GM18498 (cell line): ENCODE measurements around the gene RIN3.

Source experiments
- ATAC-seq: cut with Tn5 transposase; IDR thresholded peaks from one replicate; pipeline ENCODE4 v1.9.1; 2021; ENCODE audit warnings: mild to moderate bottlenecking, moderate library complexity; ENCODE audit not compliant: unreplicated experiment

Gene RIN3

DNA sequence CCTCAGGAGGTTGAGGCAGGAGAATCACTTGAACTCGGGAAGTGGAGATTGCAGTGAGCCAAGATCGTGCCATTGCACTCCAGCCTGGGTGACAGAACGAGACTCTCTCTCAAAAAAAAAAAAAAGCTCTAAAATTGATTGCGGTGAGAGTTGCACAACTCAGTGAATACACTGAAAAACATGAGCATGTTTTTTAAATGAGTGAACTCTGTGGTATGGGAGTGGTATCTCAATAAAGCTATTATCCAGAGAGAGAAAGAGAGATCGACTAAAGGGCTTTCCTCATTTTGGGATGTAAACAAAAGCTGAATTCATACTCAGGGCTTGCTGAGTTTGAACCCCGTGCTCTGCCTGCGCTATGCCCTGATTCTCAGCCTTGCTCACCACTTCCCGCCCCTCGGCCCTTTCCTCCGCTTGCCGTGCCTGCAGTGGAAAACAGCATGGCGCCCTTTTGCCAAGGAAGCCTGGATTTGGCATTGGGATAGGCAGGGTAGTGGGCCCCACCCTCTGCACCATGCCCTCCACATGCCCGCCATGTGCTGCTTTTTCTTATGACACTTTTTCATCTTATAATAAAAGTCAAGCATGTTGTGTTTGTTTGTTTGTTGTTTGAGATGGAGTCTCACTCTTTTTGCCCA lies 132.4 kb downstream of the RIN3 start:
- no peak for ATAC-seq

DNA sequence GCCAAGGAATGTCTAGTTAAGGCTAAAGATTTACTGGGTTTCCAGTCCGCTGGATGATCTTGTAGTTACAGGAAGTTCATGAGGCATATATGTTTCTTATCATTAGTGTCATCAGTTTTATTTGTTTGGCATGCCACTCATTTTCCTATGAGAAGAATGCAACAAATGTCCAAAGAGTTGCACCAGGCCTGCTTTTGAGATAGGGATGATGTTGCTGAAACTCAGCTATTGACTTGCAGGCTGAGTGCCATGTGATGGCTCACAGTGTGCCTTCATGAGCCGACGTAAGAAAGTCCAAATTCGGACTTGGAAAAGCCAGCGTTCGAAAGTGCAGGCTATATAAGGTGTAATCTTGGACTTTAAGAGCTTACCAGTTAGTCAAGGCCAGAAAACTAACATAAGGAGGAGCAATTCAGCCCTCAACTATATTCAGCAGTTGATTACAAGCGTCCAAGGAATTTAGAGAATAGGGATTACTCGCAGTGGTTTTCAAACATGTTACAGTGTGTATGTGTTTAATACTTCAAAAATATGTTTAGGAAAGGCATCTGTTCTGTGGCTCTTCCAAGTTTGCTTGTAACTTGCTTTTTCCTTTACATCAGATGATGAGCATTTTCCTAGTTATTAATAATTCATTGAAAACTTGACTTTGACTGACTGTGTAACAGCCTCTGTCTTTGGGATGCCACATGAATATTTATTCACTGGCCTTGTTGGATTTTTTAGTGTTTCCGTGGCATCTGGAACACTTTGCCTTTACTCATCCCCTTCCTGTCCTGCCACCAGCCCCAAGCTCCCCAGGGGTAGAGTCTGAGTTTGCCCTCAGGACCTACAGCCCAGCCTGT lies 133.6 kb downstream of the RIN3 start:
- no peak for ATAC-seq

DNA sequence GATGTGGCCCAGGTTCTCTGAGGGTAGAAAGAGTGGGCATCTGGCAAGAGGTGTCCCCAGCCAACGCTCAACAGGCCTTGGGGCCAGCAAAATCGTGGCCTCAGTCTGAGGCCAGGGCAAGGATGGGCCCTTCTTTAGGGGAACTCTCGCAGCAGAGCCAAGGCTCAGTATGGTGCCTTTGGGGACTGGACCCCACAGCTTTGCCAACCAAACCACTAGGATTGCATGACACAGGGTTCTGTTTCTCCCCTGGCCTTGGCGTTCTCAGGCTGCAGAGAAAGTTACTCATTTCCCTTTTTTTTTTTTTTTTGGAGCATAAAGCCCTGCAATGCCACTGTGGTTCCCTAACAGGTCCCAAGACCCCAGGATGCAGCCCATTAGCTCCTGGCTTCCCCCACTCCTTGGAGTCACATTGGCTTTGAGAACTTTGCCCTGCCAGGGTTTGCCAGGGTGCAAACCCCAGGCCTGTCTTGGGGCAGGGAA lies 134.3 kb downstream of the RIN3 start:
- ATAC-seq: no peak

DNA sequence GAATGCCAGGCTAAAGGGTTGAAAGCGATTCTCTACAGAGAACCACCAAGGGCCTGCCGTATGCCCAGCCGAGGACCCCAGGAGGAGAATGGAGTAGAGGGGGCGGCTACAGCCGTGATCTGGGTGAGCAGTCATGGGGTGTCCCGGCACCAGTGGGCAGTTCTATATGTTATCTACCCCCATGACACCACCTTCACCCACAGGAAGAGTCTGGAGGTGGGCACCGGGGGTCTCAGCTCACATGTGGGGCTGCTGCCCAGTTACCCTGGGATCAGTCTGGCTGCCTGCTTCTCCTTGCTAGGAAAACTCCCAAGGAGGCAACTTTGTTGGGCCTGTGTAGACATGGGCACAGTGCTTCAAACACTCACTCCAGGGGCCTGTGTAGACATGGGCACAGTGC lies 135.5 kb downstream of the RIN3 start:
- ATAC-seq: no peak

DNA sequence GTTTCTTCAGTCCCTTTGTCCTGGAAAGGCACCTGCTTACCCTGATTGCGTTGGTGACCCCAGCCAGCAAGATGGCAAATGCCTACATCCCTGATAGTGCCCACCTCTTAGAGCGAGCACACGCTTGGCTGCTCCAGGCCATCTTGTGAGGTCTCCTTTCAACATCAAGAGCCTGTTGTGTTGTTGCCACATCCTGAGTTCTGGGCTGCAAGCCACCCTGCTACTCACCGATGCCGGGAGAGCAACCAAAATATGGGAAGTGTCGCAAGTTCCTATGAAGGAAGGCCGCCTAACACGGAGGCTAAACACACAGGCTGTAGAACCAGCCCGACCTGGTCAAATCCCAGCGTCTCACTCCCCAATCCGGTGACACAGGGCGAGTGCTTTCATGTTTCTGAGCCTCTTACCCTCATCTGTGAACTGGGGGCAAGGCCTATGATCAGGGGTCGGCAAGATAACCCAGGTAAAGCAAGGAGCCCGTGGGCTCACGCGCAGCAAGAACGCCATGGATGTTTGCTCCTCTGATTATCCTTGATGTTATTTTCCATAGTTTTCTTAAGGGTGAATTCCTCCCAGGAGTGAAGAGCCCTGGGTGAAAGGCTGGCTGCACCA lies 136.5 kb downstream of the RIN3 start:
- no peak for ATAC-seq

DNA sequence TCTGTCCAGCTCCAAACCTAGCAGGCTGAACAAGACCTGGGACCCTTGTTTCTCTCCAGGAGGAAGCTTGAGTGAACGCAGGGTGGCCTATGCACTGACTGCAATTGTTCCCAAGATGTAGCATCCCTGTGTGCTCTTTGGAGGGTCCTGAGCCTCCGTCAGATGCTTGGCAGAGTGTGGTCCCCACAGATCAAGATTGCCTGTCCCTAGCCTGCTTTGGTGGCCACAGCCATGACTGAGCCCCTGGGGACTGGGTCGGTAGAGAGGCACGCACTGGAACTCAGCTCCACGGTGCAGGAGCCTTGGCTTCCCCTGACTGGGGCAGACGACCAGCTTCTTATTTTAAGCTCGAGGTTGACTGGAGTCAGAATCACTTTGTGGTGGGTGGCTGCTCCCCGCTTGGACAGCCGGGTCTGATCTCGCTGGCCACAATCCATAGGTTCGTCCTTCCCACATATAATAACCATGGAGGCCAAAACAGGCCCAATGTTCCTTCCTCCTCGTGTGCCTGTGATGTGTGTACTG lies 137.1 kb downstream of the RIN3 start:
- ATAC-seq: no peak

DNA sequence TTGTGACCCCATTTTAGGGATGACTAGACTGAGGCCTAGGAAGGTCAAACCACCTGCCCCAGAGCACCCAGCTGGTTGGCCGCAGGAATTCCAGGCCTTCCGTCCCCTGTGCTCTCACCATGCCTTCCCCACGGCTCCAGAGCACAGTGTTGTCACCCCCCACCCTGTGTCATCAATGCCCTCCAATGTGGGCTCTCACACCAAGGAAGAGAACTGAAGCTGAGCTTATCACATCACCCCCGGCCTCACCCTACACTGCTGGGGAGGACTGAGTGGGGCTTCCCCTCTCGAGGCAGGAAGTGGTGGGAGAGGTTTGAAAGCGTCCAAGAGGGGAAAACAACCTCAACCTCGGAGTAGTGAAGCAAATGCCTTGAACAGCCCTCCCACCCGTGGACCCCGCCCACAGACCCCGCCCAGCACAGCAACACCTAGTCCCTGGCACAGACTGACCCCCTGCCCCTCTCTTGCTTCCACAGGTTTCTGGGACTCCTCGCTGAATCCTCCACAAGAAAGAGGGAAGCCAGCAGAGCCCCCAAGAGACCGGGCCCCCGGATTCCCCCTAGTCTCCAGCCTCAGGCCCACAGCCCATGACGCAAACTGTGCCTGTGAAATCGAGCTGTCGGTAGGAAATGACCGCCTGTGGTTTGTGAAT lies 137.7 kb downstream of the RIN3 start:
- ATAC-seq: peak; percentile 65

DNA sequence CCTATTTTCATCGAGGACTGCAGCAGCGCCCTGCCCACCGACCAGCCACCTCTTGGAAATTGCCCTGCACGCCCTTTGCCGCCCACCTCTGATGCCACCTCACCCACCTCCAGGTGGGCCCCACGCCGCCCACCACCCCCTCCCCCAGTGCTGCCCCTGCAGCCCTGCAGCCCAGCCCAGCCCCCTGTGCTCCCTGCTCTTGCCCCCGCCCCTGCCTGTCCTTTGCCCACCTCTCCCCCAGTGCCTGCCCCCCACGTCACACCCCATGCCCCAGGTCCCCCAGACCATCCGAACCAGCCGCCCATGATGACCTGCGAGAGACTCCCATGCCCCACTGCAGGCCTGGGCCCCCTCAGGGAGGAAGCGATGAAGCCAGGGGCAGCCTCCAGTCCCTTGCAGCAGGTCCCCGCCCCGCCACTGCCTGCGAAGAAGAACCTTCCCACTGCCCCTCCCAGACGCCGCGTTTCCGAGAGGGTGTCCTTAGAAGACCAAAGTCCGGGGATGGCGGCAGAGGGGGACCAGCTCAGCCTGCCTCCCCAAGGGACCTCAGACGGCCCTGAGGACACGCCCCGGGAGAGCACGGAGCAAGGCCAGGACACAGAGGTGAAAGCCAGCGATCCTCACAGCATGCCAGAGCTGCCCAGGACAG lies 138.3 kb downstream of the RIN3 start:
- ATAC-seq: no peak

DNA sequence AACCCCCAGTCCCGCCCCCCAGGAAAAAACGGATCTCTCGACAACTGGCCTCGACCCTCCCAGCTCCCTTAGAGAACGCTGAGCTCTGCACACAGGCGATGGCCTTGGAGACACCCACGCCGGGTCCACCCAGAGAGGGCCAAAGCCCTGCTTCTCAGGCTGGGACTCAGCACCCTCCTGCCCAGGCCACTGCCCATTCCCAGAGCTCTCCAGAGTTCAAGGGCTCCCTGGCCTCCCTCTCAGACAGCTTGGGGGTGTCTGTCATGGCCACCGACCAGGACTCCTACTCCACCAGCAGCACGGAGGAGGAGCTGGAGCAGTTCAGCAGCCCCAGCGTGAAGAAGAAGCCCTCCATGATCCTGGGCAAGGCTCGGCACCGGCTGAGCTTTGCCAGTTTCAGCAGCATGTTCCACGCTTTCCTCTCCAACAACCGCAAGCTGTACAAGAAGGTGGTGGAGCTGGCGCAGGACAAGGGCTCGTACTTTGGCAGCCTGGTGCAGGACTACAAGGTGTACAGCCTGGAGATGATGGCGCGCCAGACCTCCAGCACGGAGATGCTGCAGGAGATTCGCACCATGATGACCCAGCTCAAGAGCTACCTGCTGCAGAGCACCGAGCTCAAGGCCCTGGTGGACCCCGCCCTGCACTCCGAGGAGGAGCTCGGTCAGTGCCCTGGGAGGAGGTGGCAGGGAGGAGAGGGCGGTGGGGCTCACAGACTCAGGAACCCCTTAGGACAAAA lies 139.0 kb downstream of the RIN3 start:
- ATAC-seq: no peak

DNA sequence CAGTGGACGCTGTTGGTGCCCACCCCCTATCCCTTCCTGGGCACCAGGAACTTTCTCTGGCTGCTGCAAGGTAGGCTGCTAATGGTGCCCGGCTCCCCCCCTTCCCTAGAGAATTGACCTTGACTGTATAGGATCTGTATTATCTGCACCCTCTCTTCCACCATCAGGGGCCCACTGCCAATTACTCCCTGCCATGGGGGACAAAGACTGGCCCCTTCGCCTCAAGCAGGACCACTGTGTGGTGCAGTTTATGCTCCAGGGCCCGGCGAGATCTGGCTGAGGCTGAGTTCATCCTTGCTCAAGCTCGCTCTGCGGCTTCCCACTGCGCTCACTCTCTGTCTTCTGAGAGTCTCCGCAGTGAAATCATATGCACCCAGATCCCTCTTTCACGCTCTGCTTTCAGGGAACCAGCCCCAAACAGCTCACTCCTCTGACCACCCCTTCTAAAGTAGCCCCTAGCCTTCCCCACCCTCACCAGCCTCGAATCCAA lies 139.6 kb downstream of the RIN3 start:
- ATAC-seq: no peak

DNA sequence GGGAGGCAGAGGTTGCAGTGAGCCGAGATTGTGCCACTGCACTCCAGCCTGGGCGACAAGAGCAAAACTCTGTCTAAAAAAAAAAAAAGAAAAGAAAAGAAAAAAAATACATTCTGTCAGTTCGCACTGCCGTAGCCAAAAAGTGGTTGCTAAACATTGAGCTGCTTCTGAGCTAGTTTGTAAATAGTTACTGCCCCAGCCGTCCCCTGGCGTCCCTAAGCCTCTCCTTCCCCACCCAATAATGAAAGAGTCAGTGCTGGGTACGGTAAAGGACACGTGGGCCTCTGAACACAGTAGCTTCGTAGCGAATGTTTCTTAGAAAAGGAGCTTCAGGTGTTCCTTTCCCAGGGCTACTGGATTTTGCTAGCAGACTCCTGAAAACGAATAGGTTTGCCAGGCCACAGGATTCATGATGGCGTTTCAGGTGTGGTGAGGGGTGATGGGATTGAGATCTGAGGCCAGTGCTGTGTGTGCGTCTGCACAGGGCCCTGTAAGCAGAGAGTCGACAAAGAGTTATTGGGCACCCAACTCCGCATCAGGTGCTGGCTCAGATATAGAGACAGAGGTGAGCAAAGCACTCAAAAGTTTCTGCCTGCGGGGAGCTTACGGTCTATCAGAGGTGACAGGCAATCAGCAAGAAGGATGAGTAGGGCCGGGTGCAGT lies 140.8 kb downstream of the RIN3 start:
- no peak for ATAC-seq

DNA sequence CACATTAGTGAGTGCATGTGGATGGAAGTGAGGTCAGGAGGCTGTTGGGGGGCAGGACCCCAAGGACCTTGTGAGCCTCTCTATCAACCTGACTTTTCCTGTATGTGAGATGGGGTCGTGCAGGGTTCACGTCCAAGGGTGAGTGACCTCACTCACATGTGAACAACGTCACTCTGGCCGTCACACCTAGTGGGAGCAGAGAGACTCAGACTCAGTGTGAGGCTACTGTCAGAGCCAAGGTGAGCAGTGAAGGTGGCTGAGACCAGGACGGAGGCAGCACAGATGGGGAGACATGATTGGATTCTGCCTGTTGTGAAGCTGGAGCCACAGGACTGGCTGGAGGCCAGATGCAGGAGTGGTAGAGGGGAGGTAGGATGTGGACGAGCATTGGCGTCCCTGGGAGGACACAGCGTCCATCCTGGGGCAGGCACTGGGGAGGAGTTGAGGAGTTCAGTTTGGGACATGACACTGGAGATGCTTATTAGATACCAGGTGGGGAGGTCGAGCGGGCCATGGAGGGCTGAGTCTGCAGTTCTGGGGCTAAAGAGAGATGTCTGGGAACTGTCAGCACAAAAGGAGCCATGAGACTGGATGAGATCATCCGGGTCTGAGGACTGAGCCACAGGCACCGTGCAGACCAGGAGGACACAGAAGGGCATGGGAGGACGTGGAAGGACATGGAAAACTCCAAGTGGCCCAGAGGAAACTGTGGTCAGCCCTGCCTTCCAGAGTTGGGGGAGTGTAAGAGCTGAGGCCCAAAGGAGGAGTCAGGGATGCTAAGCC lies 142.0 kb downstream of the RIN3 start:
- no peak for ATAC-seq

DNA sequence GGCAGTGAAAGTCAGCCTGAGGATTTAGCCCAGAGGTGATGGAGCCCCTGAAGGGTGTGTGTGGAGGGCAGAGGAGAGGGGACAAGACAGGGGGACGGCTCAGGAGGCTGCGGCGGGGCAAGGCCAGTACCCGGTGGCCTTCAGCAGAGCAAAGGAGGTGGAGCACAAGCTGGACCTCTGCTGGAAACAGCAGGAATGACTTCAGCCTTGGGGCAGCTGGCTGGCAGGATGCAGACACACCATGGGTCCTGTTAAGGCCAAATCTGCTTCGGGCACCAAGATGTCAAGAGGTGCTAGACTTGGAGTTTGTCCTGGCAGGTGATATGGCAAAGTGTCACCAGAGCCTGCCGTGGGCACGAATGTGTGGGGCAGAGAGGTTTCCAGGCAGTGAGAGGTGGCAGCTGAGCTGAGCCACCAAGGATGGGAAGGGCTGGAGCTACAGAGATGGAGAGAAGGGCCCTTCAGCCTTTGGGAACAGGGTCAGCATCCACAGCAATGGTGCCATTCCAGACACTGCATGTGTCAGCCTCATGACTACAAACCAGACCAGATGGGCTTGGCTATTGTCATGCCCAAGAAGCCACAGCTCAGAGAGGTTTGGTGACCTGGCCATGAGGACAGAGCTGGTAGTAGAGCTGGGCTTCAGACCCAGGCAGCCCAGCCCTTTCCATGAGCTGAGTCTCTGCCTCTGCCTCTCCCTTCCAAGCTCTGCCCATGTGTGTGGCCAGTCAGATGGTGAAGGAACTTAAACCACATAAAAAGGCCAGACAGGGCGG lies 142.9 kb downstream of the RIN3 start:
- no peak for ATAC-seq

DNA sequence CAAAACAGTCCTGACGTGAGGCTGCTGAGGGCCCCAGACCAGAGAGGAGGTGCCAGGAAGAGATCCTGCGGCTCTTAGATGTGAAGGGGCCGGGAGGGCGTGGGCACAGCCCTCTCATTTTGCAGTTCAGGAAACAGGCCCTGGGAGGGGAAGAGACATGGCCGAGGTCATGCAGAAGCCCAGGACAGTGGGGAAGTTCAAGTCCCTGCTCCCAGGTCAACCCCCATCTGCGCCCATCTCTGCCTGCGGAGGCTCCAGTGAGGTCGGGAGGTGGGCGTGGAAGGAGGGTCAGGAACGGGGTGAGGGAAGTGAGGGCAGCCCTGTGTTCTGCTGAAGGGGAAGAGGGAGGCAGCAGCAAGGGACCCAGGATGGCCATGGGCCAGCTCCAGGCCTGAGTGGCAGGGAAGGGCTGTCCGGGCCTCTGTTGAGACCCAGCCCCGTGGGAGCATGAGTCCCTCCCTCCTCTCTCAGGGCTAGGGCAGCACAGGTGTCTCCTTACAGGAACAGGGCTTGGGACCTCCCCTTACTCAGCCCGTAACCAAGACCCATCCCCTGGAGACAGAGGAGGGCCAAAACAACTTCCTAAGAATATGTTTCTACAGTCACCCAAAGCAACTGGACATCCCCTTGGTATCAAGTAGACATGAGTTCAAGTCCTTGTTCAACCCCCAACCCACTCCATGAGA lies 144.0 kb downstream of the RIN3 start:
- ATAC-seq: no peak

DNA sequence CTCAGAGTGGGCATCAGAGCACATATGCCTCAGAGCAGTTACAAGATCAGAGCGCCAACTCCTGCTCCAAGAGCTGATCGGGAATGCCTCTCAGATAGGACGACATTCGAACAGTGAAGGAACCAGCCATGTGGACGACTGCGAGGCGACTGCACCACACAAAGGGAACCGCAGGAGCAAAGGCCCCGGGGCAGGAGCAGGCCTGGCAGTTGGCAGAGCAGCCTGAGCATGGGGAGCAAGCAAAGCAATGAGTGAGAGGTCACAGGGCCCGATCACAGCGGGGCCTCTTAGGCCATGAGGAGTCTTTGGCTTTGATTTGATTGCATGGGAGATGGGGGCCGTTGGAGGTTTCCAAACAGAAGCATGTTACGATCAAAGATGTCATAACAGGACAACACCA lies 144.6 kb downstream of the RIN3 start:
- ATAC-seq: no peak

DNA sequence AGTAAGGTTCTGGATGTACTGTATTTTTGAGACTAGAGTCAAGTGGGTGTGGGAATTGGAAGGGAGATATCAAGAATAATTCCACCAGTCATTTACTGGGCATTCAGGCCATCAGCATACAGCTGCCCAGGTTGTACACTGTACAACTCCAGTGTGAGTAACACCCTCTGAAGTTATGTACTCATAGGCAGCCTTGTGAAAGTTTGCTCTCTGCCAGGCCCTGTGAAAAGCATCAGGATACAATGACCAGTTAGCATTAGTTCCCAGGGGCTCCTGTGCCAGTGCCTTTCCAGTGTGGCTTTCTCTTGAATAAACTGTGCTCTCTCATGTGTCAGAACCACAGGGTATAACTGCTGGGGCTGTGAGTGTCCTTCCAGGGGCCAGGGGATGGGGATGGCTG lies 145.1 kb downstream of the RIN3 start:
- no peak for ATAC-seq
